NCI-H69 (cell line): ENCODE data around the gene OR5K2.
A peak's percentile ranks its signal among the peaks of the same experiment; 100 is the strongest.

ENCODE experiments used
- DNase-seq: peaks from one replicate; lab custom pipeline; 2025; lab: John Stamatoyannopoulos, UW

OR5K2 gene

GRCh38 chr3:98522544-98523281, 25.2 kb downstream of the OR5K2 start, which contains the start of gene CLDND1:
TSS of gene CLDND1 (minus strand) at chr3:98522902. CDS start at chr3:98521424, 1,478 bp downstream.
- peak; percentile 94 for DNase-seq

- DNase-seq, result no peak
Measured at GRCh38 chr3:98525494-98525893, 28.0 kb downstream of the OR5K2 start.

- no peak for DNase-seq
Measured at GRCh38 chr3:98528474-98529346, 31.2 kb downstream of the OR5K2 start.

DNA sequence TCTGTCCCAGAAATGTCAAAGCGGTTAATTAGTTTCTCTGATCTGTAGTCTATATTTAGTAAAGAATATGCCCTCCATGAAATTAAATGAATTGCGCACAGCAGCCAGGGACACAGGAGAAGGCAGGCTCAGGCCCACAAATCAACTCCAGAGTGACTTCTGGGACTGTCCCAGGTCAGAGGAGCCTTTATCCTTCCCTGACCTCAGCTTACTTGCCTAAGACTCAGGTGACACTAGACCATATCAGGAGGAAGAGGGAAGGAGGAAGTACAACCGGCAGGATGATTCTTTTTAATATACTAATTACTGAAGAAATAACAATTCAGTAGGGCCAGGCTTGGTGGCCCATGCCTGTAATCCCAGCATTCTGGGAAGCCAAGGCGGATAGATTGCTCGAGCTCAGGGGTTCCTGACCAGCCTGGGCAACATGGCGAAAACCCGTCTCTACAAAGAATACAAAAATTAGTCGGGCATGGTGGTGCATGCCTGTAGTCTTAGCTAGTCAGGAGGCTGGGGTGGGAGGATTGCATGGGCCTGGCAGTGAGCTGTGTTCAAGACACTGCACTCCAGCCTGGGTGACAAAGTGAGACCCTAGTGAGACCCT, 32.5 kb downstream of the OR5K2 start:
- no peak for DNase-seq

DNA sequence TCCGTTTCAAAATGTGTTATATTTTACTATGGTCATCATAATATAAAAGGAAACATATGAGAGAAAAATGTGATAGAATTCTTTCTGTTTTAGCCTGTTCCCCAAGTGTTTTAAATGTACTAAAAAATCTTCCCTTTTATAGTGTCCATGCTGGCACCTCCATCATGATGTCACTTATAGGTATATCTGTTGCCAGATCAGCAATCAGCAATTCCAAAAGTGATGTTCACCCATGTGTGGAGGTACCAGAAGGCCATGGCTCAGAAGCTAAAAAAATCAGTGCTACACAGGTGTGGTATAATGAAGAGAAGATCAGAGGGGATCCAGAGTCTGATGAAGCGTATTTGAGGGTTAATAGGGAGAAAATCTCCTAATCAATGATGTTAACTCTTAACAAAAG, 33.2 kb downstream of the OR5K2 start:
- DNase-seq, result no peak

GRCh38 chr3:98531622-98532274, 34.3 kb downstream of the OR5K2 start, which contains the start of gene GPR15:
TSS of gene GPR15 (plus strand) at chr3:98531978. CDS start at chr3:98532034, 56 bp downstream.
- no peak for DNase-seq

GRCh38 chr3:98532275-98532637, 34.8 kb downstream of the OR5K2 start:
- no peak for DNase-seq

GRCh38 chr3:98532709-98533571, 35.5 kb downstream of the OR5K2 start:
- DNase-seq, result no peak

- DNase-seq, result no peak
Measured at GRCh38 chr3:98534168-98534567, 36.7 kb downstream of the OR5K2 start.

GRCh38 chr3:98534734-98535133, 37.3 kb downstream of the OR5K2 start:
- DNase-seq, result no peak

GRCh38 chr3:98536456-98537017, 39.1 kb downstream of the OR5K2 start:
- DNase-seq, result no peak

DNA sequence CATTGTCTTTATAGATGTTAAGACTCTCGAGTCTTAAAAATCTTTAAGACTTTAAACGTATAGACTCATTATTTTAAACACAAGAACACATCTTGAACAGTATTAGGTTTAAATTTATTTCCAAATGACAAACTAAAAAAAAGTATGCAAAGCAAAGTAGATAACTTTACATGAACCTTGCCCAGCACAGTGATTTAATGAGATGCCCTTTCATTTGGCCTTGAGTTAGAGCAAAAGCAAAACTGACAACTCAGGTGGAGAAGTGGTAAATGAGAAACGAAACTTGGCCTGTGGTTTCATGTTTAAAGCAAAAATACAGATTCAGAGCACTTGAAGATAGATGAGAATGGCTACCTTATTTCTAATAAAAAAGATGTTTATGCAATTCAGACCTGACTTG, 42.9 kb downstream of the OR5K2 start:
- no peak for DNase-seq

DNA sequence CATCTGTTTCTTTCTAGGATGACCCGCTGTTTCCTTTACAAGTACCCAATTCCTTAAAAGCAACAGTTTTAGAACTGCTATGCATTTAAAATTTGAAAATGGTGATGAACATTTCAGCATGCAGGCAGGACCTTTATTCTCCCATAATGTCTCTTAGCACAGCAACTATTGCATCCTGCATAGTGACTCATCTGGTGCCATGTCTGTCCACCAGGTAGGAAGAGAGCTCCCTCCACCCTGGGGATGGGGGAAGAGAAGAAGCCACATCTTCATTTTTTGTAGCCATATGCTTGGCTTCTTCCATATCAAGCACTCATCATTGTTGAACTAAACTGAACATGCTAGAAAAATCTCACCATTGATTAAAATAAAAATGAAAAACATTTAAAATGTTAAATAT, 44.2 kb downstream of the OR5K2 start:
- no peak for DNase-seq

DNA sequence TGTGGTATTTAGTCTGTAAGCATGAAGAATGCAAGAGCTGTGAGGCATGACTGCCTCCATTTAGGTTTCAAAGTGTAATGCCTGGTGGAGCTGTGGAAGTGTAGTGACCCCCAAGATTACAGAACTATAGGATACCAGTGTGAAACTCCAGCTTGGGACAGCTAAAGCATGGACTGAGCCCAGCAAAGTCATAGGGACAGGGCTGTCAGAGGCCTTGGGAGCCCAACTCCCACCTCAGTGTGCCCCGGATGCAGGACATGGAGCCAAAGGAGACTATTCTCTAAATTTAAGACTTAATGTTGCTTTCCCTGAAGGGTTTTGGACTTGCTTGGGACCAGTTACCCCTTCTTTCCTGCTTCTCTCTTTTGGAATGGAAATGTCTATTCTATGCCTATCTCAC, 45.1 kb downstream of the OR5K2 start:
- no peak for DNase-seq

DNA sequence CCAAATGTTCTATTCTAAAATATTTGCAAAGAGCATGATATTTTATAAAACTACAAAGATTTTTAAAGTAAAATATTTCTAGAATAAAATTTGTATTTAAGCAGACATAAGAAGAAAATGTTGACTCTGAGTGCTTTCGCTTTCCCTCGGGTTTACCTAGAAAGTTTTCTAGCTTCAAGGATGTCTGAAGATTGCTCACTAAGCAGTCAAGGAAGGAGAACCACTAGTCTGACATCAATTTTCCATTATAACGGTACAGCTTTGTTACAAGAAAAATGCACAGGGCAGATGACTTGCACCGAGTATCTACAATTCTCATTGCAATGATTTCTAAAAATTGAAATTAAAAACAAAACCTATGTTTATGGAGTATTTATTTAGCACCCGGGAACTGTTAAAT, 48.5 kb downstream of the OR5K2 start:
- DNase-seq, result no peak
